ENCODE results near the gene IZUMO4. TPM values are rescaled to one million over a fixed set of nuclear protein-coding genes. Genes with fewer than 3 reads are reported as not detected.

Gene IZUMO4
- total RNA-seq, 1 experiment from 2014 or later, result 1.3 TPM

DNA sequence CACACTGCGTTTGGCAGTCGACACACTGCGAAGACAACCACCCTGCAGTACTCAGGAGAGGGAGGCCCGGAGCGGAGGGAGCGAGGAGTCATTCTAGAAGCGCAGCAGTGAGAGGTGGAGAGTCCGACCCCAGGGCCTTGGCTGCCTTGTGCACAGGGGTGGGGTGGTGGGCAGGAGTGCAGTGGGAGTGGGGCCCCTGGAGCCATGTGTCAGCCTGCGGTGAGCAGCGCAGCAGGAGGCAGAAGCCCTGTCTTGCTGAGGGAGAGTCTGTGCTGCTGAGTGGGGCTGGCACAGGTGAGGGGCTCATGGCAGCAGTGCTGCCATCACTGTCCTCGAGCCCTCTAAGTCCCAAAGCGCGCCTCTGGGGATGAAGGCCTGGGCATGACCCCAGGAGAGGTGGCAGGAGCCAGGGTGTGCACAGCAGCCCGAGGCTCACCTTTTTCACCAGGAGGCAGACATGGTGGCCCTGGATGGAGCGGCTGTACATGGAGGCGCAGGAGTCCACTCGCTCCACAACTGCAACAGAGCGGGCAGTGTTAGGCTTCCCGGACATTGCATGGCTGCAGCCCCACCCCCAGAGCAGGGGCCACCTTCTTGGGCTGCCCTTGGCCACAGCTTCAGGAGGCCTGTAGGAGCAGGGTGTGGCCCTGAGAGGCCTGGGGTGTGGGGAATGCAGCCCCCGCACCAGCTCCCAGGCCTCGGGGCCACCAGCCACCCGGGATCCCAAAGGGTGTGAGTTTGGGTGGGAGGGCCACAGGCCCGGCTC is 11.7 kb downstream of the IZUMO4 start:
- no peak for DNase-seq (ENCODE audit: low spot score)

GRCh38 chr19:2109046-2109864 is 12.5 kb downstream of the IZUMO4 start:
- DNase-seq (ENCODE audit: low spot score), result no peak

DNA sequence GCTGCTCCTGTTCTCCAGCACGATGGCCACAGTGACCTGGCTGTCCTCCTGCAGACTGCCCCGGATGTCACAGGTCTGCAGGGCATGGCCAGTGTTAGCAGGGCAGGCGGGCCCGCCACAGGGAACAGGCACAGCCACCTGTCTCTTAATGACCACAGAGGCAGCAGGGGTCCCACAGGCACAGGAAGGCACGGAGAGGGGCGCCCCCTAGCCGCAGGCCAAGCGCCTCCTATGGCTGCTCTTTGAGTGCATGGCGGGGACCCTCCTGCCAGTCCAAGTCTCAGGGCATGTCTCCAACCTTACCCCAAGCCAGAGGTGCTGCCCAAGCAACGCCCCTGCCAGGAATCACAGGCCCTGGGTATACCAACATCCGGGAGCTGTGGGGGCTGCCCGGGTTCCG is 14.1 kb downstream of the IZUMO4 start:
- no peak for DNase-seq (ENCODE audit: low spot score)

- DNase-seq (ENCODE audit: low spot score), result no peak
Measured at GRCh38 chr19:2111425-2111824, 14.7 kb downstream of the IZUMO4 start.

DNA sequence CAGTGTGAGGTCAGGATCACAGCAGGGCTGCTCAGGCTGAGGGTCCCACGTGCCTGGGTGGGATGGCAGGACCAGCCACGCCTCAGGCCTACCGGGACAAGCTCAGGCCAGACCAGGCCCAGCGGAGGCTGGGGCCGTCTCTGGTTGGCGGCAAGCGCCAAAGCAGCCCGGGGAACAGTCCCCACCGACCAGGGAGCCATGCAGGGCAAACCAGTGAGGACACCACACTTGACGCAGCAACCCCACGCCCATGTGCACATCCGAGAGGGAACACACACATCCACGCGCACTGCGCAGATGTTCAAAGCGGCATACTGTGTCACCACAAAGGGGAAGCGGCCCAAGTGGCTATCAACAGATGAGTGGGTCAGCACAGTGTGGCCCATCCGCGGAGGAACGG is 15.2 kb downstream of the IZUMO4 start:
- DNase-seq (ENCODE audit: low spot score), result no peak

DNA sequence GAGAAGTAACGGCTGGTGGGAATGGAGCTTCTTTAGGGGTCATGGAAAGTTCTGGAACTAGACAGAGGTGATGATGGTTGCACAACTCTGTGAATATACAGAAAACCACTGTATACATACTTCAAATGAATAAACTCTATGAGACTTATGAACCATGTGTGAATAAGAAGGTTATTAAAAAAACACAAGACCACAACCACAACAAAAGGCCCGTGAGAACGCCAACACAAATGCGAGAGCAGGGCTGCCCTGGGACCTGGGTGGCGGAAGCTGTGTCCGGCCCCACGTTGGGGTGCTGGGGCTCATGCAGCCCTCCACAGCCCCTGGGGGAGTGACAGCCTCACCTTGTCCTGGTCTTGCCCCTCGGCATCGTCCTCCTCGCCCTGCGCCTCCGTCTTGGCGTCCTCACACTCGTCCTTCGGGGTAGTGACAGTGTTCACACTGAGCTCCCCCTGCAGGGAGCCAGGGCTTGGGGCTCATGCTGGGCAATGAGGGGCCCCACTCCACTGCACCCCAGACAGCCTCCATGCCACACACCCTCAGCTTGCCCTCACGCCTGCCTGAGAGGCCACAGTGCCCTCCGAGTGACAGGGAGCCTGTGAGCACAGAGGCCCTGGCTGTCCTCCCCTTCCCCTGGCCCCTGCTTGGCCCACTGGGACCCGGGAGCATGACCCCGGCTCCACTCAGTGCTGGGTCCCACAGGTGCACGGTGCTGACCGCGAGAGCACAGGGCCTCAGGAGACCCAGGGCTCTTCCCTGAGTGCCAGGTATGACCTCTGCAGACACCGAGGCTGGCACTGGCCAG is 16.0 kb downstream of the IZUMO4 start:
- DNase-seq (ENCODE audit: low spot score), result no peak

DNA sequence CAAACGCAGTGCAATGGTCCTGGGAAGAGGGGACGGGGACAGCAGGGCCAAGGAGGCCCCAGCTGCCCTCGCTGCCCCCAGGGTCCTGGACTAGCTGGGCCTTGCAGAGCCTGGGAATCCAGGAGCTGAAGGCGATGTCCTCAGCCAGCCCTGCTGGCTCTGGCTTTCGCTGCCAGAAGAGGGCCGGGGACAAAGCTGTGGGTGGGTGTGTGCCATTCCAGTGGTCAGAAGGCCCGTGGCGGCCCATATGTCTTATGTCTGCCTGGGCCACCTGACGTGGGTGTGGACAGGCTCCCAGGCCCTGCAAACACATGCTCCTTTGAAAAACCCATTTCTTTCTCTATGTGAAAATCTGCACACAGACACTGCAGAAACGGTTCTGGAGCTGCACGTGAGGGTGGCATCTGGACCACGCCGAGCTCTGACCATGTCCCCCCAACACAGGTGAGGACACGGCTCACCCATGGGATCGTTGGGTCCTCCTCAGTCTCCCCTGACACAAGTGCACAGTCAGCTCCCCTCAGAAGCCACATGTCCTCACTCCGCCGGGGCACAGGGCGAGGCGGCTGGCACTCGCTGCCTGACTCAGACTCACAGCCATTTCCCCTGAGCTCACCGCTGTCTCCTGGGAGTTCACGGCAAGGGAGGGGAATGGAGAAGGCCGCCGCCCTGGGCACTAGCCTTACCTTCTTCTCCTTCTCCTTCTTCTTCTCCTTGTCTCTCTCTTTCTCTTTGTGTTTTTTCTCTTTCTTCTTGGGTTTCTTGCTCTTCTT is 16.9 kb downstream of the IZUMO4 start:
- no peak for DNase-seq (ENCODE audit: low spot score)

DNA sequence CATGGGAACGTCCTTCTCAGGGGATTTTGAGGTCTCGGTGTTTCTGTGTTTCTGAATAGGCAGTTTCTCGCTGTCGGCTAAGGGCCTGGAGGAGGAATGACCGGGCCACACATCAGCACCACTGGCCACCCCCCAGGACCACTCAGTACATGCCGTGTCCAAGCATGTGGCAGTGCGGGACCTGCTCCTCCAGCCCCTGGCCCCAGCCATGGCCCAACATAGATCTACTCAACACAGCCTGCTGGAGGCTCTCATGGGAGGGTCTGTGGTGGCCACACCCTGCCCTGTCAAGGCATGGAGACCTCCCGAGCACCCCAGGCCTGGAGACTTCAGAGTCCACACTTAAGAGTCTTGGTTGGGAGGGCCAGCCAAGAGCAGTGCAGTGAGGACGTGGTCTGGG is 17.5 kb downstream of the IZUMO4 start:
- no peak for DNase-seq (ENCODE audit: low spot score)

DNA sequence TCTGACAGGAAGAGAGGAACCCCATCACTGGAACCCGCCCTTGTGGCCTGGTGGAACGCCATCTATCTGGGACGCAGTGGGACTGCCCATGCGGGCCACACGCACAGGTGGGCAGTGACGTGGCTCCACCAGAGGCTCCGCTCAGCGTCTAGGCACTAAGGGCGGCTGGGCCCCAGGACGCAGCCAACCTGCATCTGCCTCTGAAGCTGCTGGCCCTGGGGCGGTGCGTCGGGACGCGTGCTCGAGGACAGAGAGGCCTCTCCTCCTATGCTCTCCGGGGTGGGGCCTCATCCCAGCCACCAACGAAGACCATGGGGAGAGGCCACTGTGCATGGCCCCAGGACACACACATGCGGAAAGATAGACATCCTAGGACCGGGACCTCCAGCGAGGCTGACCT is 18.1 kb downstream of the IZUMO4 start:
- DNase-seq (ENCODE audit: low spot score), result no peak

DNA sequence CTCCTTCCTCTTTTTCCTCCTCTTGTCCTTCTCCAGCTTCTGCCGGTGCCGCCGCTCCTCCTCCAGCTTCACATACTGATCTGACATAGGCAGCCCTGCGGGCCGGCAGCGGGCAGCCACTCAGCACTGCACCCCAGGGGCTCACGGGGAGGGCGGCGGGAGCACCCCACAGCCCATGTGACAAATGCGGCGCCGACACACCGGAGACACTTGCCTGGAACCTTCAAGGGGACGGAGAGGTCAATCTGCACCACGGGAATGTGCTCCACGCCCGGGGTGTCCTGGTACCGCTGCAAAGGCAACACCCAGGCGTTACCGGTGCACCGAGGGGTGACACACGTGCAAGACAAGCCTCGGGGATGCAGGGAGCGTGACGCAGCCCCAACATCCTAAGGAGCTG is 18.6 kb downstream of the IZUMO4 start:
- no peak for DNase-seq (ENCODE audit: low spot score)

GRCh38 chr19:2115911-2116426 is 19.3 kb downstream of the IZUMO4 start:
- DNase-seq (ENCODE audit: low spot score), result no peak

DNA sequence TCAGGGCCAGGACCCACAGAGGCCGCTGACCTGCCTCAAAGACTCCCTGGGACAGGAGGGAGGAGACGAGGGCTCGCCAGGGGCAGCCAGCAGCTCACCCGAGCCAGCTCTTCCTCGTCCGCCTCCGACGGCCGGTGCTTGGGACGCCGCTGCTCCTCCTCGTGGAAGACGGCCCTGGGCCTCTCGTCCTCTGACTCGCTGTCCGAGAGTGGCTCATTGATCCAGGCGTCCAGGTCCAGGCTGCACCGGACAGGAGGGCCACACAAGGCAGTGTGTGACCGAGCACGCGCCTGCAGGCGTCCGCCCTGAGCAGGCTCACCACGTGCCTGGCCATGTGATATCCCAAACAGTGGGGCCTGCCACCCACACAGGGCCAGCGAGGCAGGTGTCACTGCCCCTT is 19.8 kb downstream of the IZUMO4 start:
- no peak for DNase-seq (ENCODE audit: low spot score)

DNA sequence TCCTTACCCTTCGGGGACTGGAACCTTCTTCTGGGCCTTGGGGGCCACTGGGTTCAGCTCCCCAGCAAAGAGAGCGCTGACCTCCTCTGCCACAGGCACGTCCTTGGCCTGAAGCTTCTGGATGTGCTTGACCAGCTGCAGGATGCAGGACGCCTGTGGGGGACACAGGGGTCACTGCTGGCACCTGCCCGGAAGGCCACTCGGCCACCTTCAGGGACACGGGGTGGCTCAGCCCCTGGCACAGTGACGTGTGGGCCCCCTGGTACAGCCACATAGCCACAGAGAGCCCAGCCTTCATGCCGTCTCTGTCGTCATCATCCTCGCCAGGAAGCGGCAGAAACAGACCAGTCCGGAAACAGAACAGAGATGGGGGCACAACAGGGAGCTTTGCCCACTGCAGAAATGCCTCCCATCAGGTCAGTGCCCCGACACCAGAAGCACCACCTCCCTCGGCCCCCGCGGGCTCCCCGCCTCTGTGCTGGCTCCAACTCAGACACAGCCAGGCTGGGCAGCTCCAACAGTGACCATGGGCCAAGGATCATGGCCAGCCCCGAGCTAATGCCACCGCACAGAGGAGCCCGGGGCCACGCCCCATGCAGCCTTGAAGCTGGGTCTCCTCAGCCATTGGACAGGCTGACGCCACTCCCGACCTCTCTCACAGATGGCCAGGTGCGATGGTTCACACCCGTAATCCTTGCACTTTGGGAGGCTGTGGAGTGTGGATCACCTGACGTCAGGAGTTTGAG is 20.7 kb downstream of the IZUMO4 start:
- DNase-seq (ENCODE audit: low spot score), result no peak

DNA sequence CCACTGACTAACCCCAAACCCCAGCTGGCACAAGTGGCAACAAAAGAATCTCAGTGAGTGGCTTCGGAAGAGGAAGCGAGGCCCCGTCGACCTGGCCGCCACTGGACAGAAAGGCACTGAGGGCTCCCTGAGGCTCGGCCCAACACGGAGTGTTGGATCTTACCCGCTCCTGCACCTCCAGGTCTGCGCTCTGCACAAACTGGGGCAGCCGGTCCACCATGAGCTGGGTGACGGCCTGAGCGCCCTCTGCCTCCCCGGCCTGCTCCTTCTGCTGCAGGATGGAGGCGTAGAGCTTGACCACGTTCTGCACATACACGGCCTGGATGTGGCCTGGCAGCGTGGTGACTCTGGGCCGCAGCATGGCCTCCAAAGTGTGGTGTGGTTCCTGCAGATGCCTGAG is 21.7 kb downstream of the IZUMO4 start:
- no peak for DNase-seq (ENCODE audit: low spot score)

DNA sequence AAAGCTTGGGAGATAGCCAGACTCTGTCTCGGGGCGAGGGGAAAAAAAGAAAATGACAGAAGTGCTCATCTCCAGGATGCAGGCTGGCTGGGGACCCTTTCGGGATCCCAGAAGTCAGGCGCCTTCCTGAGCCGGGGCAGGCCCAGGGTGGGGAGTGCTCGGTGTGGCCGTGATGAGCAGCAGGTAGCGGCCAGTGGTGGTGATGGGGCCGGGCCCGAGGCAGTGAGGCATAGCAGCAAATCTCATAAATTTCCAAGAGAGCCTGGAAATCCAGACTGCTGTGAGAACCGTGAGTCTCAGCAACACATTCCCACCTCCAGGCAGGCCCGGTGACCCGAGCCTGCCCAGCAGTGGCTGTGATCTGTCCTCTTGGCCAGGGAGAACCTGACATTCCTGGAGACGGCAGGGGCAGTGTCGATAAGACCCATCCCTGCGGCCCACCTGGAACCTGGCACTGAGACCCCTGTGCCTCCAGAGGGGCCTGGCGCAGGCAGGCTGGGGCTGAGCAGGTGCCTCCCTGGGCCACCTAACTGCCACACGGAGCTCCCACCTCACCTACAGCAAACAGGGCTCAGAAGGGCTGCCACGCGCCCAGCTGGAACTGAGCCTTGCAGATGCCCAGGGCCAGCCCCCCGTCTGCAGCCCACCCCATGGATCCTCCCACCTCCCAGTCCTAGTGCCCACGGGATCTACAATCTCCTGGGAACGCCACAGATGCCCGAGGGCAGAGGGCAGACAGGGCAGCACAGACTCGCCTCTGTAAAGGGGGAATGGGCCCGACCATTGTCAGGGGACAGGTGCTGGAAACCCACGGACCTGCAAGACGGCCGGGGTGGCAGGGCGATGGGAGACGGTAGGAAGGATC is 23.4 kb downstream of the IZUMO4 start:
- no peak for DNase-seq (ENCODE audit: low spot score)

GRCh38 chr19:2120821-2121220 is 24.1 kb downstream of the IZUMO4 start:
- DNase-seq (ENCODE audit: low spot score), result no peak

GRCh38 chr19:2121416-2122051 is 24.8 kb downstream of the IZUMO4 start:
- DNase-seq (ENCODE audit: low spot score), result no peak

DNA sequence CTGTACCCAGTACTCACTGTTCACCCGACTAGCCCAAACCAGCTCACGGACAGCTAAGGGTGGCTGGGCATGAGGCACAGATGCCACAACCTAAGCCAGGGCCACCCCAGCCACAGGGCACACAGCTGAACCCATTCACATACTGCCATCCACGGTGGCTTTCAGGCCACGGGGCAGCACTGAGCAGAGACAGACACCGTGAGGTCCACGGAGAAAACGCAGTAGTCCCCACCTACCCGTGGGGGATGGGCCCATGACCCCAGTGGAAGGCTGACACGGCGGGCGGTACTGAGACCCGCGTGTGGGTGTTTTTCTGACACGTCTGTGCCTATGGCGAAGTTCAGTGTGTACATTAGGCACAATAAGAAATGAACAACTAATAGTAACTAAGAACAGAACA is 25.5 kb downstream of the IZUMO4 start:
- no peak for DNase-seq (ENCODE audit: low spot score)

DNA sequence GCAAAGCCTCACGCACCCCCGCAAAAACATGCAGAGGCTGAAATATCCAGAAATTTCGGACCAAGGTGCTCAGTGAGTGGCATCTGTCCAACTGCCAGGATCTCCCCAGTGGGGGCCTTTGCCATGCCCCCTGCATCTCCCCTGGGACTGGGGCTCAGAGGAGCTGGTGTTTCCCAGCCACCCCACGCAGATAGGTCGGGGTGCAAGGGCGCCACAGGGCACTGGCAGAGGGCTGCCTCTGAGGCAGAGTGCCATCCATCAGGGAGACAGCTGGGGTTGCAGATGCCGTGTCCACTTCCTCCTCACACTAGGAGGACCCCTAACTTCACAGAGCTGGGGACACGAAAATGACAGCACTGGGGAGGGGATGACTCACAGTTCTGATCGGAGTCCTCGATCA is 26.3 kb downstream of the IZUMO4 start:
- DNase-seq (ENCODE audit: low spot score), result no peak

Data from H4 (cell line).